Glomerular visceral epithelial cell (primary cell): Measurements from ENCODE around the gene KCTD19.
A peak's percentile ranks its signal among the peaks of the same experiment; 100 is the strongest.
"Not testable (repeated sequence)": the region's sequence is repeated elsewhere in the genome, so short reads cannot be mapped to it uniquely, and the experiment has no call there.

Experiments used
- DNase-seq: peaks from one replicate; pipeline ENCODE4 v3.0.0-alpha.2; 2016; ENCODE audit errors: extremely low spot score

The KCTD19 gene

DNA sequence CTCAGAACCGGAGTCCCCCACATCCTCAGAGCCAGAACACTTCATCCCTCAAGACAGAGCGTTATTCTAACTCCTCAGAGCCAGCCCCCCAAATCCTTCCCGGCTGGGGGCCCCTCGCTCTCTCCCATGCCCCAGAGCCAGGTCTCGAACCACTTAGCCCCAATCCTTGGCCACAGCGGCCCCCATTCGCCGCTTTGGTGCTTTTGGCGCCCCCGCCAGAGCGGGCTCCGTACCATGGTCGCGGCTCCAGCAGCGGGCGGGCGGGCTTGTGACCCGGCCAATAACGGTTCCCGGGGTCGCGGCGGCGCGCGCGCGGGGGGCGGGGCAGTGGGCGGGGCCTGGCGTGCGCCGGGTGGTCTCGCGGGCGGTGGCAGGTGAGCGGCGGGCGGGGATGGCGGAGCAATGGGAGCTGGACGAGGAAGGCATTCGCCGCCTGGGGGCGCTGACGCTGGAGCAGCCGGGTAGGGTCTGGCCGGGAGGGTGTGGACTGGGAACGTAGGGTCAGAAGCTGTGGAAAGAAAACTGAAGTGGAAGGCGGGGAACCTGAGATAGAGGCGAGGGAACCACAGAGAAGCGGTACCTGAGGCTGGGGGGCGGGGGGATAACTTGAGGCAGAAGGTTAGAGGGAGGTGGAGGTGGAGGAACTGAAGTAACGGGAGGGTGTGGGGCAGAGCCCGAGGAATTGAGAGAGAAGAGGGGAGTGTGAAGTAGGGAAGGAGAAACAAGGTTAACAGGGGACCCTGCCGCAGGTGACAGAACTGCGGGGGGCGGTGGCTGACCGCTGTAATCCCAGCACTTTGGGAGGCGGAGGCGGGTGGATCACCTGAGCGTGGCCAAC lies at the start of gene KCTD19, which contains the start of gene LRRC36:
Gene KCTD19, minus strand, starts transcription at position 270 of the 838 bp plus-strand sequence. Its CDS starts 34 bp downstream, at position 236.
Gene LRRC36, plus strand, starts transcription at position 344 of the 838 bp plus-strand sequence. Its CDS starts 48 bp downstream, at position 392.
- peak; percentile 57 for DNase-seq

DNA sequence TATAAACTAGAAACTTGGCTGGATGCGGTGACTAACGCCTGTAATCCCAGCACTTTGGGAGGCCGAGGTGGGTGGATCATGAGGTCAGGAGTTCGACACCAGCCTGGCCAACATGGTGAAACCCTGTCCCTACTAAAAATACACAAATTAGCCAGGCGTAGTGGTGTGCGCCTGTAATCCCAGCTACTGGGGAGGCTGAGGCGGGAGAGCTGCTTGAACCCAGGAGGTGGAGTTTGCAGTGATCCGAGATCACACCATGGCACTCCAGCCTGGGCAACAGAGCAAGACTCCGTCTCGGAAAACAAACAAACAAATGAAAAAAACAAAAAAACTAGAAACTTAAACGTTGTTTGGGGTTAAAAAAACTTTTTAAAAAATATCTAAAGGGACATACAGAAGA lies 49.5 kb upstream of the KCTD19 start:
- DNase-seq, result not testable (repeated sequence)

DNA sequence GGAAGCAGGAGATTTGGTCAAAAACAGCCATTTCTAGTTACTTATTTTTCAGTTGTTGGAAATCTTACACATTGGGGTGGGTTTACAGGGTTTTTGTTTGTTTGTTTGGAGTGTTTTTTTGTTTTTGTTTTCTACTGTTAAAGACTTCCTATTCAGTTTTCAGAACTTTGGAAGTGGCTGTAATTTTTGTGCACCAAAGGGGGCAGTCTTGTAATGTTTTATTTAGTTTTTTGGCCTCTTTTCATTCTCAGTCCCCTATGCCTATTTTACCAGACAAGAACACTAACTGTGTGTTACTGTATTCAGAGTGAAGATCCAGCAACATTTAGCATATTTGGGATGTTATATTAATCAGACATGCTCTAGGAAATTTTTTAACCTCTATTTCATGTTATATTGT lies 46.1 kb upstream of the KCTD19 start:
- DNase-seq, result no peak

DNA sequence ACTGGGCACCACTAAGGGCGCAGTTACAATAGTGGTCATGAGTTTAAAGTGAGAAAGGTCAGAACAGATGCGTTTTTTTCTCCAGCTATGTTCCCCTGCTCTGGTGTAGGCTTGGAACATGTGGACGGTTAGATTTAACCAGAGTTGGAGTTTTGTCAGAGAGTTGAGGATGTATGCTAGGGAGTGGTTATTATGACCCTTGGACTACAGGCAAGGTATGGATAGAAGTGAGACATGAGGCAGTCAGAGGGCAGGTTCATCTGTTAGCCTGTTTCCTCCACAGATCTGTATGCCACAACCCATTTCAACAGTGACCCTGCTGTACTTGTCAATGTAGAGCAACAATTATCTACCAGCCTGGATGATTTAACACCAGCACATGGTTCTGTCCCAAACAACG lies 44.1 kb upstream of the KCTD19 start:
- DNase-seq, result no peak

DNA sequence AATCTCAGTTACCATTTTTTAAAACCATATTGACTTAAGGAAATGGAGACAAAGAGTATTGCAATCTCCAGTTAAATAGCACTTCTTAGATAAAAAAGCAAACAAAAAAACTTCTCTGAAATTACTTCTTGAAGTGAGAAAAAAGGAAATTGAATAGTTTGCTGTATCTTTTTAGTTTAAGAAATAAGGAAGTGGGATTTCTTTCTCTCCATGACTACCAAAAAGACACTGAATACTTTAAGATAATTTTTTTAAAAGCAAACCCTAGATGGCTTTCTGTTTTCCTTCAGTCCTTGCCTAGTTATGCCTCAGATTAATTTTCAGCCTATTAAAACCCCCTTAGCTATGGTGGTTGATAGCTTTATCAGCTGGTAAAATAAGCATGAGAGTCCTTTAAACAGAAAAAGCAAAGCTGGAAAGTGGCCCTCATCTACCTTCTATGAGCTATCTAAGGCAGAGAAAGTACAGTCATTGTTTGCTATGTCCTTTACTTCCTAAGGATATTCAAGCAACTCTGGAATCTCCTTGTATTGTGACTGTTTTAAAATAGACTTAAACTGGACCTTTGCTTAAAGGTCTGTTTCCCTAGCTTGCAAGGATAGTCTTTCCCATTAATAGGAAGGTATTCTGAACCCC lies 38.2 kb upstream of the KCTD19 start:
- no peak for DNase-seq

DNA sequence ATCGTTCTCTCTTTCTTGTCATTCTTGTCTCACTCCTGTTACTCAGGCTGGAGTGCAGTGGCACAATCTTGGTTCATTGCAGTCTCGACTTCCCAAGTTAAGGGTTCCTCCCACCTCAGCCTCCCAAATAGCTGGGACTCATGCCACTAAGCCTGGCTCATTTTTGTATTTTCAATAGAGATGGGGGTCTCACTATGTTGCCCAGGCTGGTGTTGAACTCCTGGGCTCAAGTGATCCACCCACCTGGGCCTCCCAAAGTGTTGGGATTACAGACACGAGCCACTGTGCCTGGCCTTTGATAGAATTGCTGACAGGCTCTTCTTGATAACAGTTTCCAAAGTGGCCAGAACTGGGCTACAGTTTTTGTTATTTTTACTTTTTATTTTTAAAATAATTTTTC lies 34.5 kb upstream of the KCTD19 start:
- no peak for DNase-seq

DNA sequence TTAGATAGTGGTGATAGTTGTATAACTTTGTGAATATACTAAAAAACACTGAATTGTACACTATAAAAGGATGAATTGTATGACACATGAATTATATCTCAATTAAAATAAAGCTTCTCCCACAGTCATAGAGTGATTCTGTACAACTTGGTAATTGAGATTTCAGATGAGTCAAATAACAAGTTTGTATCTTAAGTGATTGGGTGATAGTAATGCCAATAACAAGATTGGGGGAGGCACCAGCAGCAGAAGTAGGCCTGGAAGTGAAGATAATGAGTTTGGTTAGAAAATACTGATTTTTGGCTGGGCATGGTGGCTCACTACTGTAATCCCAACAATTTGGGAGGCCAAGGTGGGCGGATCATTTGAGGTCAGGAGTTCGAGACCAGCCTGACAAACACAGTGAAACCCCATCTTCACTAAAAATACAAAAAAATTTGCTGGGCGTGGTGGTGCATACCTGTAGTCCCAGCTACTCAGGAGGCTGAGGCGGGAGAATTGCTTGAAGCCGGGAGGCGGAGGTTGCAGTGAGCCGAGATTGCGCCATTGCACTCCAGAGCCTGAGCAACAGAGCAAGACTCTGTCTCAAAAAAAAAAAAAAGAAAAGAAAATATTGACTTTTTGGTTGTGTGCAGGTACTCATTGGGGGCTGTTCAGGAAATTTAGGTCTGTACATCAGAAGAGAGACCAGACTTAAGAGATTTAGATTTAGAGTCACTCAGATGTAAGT lies 33.2 kb upstream of the KCTD19 start:
- DNase-seq, result not testable (repeated sequence)

DNA sequence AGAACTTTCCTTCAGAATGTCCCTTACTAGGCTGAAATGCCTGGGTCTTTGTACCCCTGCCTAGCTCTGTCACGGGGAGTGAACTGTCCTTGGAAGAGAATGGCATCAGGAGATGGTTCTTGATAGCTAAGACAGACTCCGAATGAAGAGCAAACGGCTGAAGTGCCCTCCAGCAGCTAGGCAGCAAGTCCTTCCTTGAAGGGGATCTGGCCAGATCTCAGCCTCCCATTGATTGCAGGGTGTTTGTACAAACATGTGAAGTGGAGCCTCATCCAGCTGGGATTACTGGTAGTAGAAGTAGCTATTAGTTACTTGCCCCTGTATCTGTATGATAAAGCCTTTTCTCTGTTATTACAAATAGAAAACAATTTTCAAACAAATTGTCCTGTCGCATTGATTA lies 31.0 kb upstream of the KCTD19 start:
- DNase-seq, result no peak

DNA sequence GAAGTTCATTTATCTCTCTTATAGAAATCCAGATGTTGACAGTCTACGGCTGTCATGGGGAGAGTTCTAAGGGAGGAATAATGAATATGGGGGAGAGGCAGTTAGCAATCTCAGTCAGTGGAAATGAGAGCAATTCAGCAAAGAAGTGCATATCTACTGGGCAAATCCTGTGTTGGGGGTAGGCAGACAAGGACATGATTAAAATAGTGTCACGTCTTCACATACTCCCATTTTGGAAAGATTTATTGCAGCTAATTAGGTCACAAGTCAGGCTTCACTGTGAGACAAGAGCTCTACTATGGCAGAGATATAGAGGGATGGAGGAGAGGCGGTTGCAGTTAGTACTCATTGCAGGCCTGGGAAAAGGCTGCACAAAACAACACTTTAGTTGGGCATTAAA lies 29.9 kb upstream of the KCTD19 start:
- DNase-seq, result no peak

DNA sequence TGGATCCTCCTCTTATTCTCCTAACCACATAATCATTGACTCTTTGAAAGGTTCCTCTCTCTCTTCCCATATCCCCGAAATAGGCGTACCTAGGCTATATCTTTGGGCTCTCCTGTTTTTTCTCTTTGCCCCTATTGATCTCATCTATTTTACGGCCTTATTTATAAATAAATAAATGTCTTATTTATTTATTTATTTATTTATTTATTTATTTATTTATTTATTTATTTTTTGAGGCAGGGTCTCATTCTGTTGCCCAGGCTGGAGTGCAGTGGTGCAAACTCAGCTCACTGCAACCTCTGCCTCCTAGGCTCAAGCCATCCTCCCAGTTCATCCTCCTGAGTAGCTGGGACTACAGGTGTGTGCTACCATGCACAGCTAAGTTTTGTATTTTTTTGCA lies 25.9 kb upstream of the KCTD19 start:
- DNase-seq, result not testable (repeated sequence)

DNA sequence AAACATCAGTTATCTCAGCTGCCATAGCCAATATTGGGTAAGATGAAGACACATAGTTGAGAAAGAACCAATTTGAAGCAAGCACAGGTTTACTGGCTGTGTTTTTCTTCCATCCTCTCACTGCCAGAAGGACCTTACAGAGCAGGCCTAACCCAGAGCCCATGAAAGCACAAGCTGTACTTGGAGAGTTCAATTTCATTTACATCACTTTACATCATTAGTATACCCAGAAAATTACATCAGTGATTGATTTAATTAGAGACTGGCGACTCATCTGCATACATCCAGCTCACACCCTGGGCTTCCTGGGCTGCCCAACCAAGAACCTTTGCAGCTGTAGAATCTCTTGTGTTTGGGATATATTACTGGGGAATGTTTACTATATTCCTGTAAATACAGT lies 23.8 kb upstream of the KCTD19 start:
- DNase-seq, result no peak

DNA sequence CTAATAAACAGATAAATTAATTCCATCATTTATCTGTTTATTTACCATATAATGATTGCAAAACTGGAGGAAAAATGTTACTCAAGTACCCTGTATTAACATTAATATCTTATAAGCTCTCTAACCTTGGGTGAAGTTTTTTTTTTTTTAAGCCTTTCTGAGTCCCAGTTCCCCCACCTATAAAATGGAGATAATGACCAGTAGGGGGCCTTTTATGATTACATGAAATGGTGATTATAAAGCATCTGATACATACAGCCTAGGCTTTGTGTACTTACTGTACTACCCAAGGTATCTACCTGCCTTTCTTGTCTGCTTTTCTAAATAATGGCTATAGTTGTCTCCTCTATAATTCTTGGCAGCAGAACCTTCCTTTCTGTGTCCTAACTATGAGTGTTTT lies 22.6 kb upstream of the KCTD19 start:
- peak; percentile 15 for DNase-seq

DNA sequence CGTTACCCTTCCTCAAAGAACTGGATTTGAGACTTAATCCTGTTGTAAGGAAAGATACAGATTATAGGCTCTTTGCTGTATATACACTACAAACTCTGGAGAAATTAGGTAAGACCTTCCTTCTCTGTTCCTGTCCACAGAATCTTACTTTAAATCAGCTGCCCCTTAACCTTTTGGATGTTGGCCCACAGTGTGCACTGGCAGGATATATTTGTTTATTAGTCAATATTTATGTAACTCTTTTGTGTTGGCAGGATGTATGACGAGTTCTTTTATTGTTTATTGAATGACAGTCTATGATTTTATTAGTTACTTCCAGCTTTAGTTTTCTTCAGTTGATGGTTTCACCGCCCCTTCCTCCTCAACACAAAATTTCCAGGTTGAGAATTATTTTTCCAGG lies 19.8 kb upstream of the KCTD19 start:
- no peak for DNase-seq

DNA sequence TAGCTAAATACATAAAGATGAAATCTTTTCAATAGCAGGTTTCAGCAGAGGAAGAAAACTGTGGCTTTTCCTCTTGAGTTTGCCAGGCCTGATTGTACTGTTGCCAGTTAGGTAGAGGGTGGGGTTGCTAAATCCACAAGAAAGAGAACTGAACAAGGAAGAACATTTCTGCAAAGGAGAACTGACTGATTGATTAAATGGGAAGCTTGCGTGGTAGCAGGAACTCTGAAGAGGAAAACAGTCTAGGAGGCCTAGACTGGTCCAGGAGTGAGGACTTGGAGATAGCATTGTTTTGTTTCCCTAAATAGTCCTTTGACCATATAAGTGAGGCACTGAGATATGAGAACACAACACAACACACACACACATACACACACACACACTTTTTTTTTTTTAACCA lies 18.9 kb upstream of the KCTD19 start:
- no peak for DNase-seq

DNA sequence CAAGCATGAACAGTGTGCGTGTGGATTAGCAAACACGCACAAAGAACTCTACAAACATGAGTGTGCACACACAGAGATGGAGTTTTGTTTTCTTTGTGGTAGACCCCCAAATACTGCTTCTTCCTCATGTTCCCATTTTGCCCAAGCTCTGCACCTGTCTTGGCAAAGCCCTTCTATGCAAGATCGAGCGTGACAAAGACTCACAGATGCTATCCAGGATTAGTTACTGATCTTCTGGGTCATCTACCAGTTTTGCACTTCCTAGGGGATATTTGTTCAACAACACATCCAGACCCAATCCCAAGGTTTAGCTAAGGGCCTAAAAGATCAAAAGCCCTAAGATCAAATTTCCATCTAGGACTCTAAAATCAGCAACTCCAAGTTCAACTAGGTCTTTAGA lies 16.1 kb upstream of the KCTD19 start:
- no peak for DNase-seq

DNA sequence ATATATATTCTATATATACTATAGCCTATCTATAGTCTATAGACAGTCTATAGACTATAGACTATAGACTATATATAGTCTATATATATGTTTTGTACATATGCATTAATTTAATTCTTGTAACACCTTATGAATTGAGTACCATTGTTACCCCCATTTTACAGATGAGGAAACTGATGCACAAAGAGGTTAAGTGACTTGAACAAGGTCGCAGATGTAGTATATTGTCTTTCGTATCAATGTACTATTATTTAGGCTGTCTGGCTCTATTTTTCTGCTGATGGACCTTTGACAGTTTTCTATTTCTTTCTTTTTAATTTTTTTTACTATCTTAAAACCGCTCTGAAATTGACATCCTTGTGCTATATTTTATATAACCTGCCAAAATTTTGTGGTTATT lies 14.7 kb upstream of the KCTD19 start:
- DNase-seq, result no peak

DNA sequence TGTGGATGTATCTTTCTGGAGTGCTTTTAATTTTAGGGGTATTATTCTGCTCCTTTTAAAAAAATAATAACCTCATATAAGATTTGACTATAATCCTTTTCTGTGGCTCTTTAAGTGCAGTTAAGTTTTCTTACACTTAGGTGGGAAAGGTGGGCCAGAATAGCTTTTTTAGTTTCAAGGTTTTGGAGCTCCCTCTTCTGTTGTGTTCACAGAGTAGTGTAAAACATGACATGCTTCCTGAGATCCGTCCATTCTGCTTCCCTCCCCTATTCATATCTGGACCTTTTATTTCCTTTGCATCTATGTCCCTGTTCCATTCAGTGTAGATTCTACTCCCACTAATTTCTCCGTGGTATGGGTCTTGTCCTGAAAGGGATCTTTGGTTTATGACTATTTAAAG lies 12.9 kb upstream of the KCTD19 start:
- peak; percentile 26 for DNase-seq

DNA sequence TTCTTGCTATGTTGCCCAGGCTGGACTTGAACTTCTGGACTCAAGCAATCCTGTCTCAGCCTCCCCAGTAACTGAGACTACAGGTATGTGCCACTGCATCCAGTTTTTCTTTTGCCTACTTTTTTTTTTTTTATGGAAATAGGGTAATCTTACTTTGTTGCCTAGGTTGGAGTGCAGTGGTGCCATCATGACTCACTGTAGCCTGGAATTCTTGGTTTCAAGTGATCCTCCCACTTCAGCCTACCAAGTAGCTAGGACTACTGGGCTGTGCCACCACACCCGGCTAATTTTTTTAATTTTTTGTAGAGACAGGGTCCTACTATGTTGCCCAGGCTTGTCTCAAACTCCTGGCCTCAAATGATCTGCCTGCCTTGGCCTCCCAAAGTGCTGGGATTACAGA lies 10.1 kb upstream of the KCTD19 start:
- DNase-seq, result no peak

DNA sequence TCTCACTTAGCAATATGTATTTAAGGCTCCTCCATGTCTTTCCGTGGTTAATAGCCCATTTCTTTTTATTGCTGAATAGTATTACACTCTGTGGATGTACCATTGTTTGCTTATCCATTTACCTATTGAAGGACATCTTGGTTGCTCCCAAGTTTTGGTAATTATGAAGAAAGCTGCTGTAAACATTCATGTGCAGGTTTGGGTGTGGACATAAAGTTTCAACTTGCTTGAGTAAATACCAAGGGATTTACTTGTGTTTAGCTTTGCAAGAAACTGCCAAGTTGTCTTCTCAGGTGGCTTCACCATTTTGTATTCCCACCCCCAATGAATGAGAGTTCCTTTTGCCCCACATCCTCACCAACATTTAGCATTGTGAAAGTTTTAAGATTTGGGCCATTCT lies 9.6 kb upstream of the KCTD19 start:
- no peak for DNase-seq

DNA sequence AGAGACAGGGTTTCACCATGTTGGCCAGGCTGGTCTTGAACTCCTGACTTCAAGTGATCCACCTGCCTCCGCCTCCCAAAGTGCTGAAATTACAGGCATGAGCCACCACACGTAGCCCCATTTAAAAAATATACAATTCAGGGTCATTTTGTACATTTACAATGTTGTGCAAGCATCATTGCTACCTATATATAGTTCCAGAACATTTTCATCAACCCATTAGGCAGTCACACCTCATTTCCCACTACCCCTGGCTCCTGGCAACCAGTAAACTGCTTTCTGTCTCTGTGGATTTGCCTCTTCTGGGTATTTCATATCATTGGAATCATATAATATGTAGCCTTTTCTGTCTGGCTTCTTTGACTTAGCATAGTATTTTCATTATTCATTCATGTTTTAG lies 6.8 kb upstream of the KCTD19 start:
- no peak for DNase-seq

DNA sequence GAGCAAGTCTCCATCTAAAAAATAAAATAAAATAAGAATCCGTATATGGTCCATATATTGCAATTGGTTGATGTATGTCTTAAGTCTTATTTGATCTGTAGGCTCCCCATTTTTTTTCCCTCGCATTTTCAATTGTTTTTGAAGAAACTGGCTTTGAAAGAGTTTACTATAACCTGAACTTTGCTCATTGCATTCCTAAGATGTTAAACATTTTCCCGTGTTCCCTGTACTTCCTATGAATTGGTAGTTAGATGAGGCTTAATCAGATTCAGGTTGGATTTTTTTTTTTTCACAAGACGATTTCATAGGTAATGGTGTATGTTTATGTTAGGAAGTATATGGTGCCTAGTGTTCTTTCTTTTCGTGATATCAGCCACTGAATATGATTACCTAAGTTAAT lies 3.4 kb upstream of the KCTD19 start:
- no peak for DNase-seq

DNA sequence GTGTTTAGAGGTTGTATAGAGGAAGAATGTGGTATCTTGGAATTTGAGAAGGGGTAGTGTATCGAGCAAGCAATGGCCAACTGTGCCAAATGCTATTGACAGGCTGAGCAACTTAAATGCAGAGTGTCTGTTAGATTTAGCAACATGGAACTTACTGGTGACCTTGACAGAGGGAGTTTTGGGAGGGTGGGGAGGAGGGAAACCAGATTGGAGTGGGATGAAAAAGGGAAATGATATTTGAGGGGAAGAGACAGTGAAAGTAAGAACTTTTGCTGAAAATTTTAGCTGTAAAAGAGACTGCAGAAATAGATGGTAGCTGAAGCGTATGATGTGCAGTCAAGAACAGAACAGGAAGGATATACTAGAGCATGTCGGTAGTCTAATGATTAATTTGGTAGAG lies 1.2 kb upstream of the KCTD19 start:
- DNase-seq, result no peak

DNA sequence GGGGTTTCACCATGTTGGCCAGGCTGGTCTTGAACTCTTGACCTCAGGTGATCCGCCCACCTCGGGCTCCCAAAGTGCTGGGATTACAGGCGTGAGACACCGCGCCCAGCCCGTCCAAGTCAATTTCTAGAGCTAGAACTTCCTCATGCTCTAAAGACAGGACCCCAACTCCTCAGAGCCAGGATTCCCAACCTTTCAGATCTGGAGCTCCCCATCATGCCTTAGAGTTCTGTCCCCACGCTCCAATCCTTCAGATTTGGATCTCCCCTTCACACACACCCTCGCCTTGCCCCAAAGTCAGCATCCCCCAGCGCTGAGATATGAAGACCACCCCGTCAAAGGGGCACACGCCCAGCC lies 448 bp downstream of the KCTD19 start:
- DNase-seq, result no peak
